HG02763 (cell line): Measurements from ENCODE around the gene TAF3.
"Not testable (repeated sequence)": the region's sequence is repeated elsewhere in the genome, so short reads cannot be mapped to it uniquely, and the experiment has no call there.

Experiments
- ATAC-seq: cut with Tn5 transposase; IDR thresholded peaks from one replicate; pipeline ENCODE4 v1.9.1; 2021; ENCODE audit warnings: mild to moderate bottlenecking, moderate library complexity; ENCODE audit not compliant: unreplicated experiment

The TAF3 gene

GRCh38 chr10:7818295-7819120 is at the start of gene TAF3:
TAF3 (plus strand) TSS chr10:7818505; CDS start chr10:7818710, 205 bp downstream.
- peak; percentile 86 for ATAC-seq

GRCh38 chr10:7773845-7774801 is 44.2 kb upstream of the TAF3 start:
- ATAC-seq, result no peak

DNA sequence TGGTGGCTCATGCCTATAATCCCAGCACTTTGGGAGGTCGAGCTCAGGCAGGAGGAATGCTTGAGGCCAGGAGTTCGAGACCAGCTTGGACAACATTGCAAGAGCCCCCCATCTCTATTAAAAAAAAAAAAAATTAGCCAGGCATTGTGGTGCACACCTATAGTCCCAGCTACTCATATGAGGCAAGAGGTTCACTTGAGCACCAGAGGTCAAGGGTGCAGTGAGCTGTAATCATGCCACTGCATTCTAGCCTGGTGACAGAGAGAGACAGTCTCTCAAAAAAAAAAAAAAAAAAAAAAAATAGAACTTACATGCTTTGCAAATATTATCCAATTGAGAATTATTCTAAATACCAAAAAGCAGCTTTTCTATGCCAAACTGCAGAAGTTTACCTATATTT is 41.5 kb upstream of the TAF3 start:
- no peak for ATAC-seq

GRCh38 chr10:7782194-7782593 is 36.1 kb upstream of the TAF3 start:
- ATAC-seq, result not testable (repeated sequence)

- no peak for ATAC-seq
These were observed 31.9 kb upstream of the TAF3 start for GRCh38 chr10:7786430-7786829.

GRCh38 chr10:7787150-7787856 is 31.0 kb upstream of the TAF3 start:
- ATAC-seq, result peak; percentile 2

DNA sequence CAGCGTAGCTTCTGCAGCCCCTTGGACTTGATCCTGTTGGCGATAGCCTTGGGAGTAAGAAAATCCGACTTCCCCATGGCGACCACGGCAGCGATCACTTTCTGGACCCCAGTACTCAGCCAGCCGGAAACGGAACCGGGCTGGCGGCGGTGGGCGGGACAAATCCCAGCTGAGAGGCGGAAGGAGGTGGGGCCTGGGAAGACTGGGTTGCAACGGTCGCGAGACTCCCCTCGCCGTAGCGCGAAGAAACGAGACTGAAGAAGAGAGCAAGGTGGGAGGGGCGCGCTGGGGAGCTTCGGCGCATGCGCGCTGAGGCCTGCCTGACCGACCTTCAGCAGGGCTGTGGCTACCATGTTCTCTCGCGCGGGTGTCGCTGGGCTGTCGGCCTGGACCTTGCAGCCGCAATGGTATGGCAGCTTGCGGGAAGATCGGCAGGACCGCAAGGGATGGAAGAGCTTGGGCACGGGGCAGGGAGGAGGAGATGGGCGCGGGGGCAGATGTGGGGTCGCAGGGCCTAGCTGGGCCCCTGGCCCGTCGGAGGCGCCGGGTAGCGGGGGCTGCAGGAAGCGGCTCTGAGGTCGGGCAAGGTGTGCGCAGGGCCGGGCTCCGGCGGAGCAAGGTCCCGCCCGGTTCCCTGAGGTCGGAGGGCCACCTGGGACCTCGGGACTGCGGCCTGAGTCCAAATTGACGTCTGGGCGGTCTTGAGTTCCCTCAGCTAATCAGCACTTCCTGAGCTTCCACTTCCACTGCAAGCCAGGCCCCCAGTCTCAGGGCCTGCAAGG is 30.3 kb upstream of the TAF3 start, which contains the start of the genes ATP5F1C and KIN:
ATP5F1C (plus strand) TSS at position 321 of the 782 bp plus-strand sequence; CDS start at position 352, 31 bp downstream.
KIN (minus strand) TSS at position 137 of the 782 bp plus-strand sequence; CDS start at position 77, 60 bp downstream.
- ATAC-seq, result peak; percentile 95

- peak; percentile 8 for ATAC-seq
These were observed 29.5 kb upstream of the TAF3 start for GRCh38 chr10:7788639-7789286.

GRCh38 chr10:7789390-7789789 is 28.9 kb upstream of the TAF3 start:
- no peak for ATAC-seq

DNA sequence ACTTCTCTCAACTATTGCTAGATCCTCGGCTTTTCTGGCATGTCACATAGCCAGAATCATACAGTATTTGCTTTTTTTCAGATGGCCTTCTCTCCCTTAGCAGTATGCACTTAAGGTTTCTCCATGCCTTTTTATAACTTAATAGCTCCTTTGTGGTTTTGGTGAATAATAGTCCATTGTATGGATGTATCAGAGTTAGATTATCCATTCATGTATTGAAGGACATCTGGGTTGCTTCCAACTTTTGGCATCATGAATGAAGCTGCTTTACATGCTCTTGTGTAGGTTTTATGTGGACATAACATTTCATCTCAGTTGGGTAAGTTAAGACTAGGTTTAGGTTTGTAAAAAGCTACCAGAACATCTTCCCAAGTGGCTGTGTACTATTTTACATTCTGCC is 25.8 kb upstream of the TAF3 start:
- ATAC-seq, result no peak

DNA sequence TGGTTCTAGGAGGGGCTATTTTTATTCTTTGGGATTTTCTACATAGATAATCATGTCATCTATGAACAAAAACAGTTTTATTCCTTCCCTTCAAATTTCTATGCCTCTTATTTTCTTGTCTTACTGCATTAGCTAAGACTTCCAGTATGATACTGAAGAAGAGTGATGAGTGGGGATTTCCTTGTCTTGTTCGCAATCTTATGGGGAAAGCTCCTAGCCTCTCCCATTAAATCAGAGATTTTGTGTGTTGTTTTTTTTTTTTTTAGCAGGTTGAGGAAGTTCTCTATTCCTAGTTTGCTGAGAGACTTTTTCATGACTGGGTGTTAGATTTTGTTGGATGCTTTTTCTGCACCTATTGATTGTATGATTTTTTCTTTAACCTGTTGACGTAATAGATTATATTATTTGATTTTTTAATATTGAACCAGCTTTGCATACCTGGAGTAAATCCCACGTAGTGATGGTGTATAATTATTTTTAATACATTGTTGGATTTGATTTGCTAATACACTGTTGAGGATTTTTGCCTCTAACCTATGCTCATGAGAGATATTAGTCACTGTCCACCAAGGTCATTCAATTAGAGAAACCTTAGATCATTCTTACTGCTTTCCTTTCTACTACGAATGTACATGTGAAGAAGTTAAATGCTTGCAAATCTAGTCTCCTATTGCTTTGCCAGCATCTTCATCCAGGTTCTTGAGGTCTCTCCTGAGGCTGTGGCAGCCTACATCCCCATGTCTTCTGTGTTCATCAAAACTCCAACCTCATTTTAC is 23.9 kb upstream of the TAF3 start:
- no peak for ATAC-seq

- ATAC-seq, result no peak
These were observed 22.7 kb upstream of the TAF3 start for GRCh38 chr10:7795605-7796004.

DNA sequence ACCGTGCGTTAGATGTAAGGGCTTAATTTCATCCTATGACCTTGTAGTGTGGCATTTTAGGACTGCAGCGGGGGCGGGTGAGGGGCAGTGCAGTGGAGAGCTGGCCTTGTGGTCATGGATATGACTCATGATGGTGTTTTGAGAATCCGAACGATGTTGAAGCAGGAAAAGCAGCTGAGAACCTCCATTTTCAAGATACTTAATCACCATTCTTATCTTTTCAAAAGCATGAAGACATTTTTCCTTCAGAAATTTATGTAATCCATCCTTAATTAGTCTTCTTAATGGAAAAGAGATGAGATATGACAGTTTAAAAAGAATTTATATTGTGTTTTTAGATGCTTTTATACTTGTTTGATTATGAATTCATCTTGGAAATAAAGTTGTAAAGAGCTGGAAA is 20.7 kb upstream of the TAF3 start:
- ATAC-seq, result no peak

DNA sequence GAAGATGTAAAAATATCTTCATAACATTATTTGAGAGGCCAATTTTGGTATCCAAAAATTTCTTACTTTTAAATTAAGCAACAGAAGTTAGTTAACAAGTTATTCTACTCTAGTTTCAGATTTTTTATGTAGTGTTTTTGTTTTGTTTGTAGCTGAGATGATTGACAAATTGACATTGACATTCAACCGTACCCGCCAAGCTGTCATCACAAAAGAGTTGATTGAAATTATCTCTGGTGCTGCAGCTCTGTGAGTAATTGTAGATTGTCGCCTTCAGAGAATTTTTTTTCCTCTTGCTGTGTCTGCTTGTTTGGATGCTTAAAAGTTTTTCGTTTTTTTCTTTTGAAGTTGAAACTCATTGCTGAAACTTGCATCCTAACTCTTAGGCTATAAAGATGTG is 15.7 kb upstream of the TAF3 start:
- ATAC-seq, result no peak

GRCh38 chr10:7804216-7804615 is 14.1 kb upstream of the TAF3 start:
- ATAC-seq, result no peak

DNA sequence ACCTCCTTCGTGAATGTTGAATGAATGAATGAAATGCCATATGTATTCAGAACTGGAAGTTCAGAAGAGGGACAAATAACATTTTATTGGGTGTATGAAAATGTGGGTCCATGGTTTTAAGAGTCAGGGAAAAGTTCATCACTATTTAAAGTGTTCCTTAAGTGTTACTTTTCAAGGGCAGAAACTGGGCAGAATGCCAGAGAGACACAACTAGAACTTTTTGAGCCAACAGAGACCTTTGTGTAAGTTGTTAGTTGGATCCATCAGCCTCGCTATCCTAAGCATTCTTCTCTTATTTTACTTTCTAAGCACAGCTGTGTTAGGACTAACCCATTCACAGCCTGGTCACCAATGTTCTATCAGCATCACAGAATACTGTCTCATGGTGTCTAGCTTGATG is 13.6 kb upstream of the TAF3 start:
- no peak for ATAC-seq

- ATAC-seq, result no peak
These were observed 9.5 kb upstream of the TAF3 start for GRCh38 chr10:7808686-7809267.

- ATAC-seq, result no peak
These were observed 7.9 kb upstream of the TAF3 start for GRCh38 chr10:7810443-7810842.
